Erythroblast (primary cell): ENCODE measurements around the gene MYLK3.

Source experiments
- GATA1 ChIP-seq: IDR thresholded peaks from 2 replicates; pipeline ENCODE4 v1.6.1; 2011; ENCODE audit warnings: low read depth, mild to moderate bottlenecking, control low read depth, low read length, moderate library complexity
- POLR2A ChIP-seq: IDR thresholded peaks from 2 replicates; pipeline ENCODE4 v1.6.1; 2011; ENCODE audit warnings: mild to moderate bottlenecking, low read length

DNA sequence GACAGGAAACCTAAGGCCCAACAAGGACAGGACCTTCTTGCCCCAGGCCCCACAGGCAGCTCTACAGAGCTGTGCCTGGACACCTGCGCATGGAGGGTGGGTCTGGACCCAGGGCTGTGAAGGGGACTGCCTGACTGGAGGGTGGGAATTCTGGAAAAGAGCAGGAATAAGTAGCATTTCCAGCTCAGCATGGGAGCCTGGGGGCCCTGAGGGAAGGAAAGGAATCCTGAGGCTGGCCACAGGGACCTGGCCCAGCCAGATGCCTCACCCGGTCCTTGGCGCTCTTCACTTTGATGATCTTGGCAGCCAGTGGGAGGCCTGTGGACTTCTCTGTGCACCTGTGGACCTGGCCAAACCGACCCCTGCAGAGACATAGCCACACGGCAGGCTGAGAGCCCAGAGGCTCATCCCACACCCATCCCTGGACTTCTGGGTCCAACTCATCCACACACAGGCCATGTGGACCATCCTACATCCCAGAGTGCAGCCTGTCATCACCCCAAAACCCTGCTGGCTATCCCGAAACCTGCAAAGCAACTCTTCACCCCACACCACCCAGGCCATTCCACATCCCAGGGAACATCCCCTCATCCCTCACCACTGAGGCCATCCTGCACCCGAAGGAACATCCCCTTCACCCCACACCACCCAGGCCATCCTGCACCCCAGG is 18.7 kb downstream of the MYLK3 start:
- TF ChIP-seq POLR2A (no peak), GATA1 (no peak)
